ENCODE results near the gene PRKD2.

The PRKD2 gene

DNA sequence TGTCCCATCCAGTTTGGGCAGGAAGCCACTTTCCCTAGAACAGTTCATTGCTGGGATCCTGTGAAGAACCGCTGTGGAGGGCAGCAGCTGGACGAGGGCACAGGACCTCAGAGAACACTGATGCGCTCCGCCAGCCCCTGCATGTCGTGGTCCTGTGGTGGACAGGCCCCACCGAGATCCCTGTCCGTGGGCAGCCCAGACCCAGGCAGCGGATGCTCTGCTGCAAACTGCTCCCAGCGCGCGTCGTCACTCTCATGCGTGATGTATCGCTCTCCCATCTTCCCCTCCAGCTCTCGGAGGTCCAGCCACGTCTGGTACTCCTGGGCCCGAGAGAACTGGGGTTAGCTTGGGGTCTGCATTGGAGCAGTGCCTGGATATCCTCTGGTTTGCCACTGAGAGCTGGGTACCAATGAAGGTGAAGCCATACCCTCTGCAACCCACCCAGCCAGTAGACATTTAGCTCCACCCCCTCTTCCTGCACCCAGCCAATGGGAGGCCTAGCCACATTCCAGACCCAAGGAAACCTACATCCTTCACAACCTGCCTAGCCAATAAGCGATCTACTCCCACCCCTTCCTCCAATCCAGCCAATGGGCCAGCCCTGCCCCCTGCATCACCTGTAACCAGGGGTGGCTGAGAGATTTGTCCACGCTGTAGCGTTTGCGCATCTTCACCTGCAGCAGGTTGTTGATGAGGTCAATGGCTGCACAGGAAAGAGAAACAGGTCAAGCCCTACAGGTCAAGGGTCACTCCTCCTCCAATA, 42.3 kb downstream of the PRKD2 start:
- FAIRE-seq (no peak), DNase-seq (ENCODE audit: insufficient read length, low spot score) (no peak)
- TF ChIP-seq POU2F2 (IDR thresholded peaks at IDR 0.05; ENCODE audit: low read depth, low read length) (no peak), SPI1 (IDR thresholded peaks at IDR 0.05; ENCODE audit: low read depth, low read length) (no peak), POLR2A (IDR thresholded peaks at IDR 0.05; ENCODE audit: low read depth, low read length) (no peak), TAF1 (IDR thresholded peaks at IDR 0.05; ENCODE audit: low read depth, low read length) (no peak), PAX5 (IDR thresholded peaks at IDR 0.05; ENCODE audit: insufficient read depth, low read length, severe bottlenecking) (no peak), POLR2AphosphoS5 (IDR thresholded peaks at IDR 0.05; ENCODE audit: low read depth, low read length) (no peak)

DNA sequence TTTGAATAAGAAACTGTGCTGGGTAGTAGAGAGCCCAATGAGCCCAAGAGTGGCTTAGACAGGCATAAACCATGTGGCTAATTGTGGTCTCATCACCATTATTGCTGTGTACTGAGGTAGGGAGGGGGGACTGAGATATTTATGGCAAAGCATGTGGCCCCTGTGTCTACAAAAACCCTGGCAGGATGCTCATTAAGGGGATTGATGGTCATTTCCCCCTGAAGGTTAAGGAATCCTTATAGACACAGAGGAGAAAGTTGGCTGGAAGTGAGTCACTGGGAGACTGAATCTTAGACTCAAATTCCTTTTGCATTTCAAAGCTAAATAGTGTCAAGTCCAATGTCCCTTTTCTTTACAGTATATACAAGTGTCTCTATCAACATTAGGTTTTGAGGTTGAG, 46.1 kb downstream of the PRKD2 start:
- TF ChIP-seq POLR2A (IDR thresholded peaks at IDR 0.05; ENCODE audit: low read depth, low read length) (no peak), POLR2AphosphoS5 (IDR thresholded peaks at IDR 0.05; ENCODE audit: low read depth, low read length) (no peak), PAX5 (IDR thresholded peaks at IDR 0.05; ENCODE audit: insufficient read depth, low read length, severe bottlenecking) (no peak), TAF1 (IDR thresholded peaks at IDR 0.05; ENCODE audit: low read depth, low read length) (no peak), SPI1 (IDR thresholded peaks at IDR 0.05; ENCODE audit: low read depth, low read length) (no peak), POU2F2 (IDR thresholded peaks at IDR 0.05; ENCODE audit: low read depth, low read length) (no peak)
- no peak for DNase-seq (ENCODE audit: insufficient read length, low spot score)
- no peak for FAIRE-seq

DNA sequence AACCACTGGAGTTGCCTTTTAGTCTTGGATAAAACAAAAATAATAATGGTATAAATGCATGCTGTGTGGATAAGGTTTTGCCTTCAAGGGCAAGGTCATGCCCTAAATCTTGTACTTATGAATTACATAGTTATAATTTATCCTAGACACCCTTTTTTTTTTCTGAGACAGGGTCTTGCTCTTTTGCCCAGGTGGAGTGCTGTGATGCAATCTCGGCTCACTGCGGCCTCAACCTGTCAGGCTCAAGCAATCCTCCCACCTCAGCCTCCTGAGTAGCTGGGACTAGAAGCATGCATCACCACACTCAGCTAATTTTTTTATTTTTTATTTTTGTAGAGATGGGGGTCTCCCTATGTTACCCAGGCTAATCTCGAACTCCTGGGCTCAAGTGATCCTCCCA, 48.3 kb downstream of the PRKD2 start:
- TF ChIP-seq POU2F2 (IDR thresholded peaks at IDR 0.05; ENCODE audit: low read depth, low read length), result no peak
- TF ChIP-seq SPI1 (IDR thresholded peaks at IDR 0.05; ENCODE audit: low read depth, low read length), result no peak
- no peak for TF ChIP-seq POLR2A (IDR thresholded peaks at IDR 0.05; ENCODE audit: low read depth, low read length)
- no peak for TF ChIP-seq TAF1 (IDR thresholded peaks at IDR 0.05; ENCODE audit: low read depth, low read length)
- TF ChIP-seq PAX5 (IDR thresholded peaks at IDR 0.05; ENCODE audit: insufficient read depth, low read length, severe bottlenecking), result no peak
- no peak for TF ChIP-seq POLR2AphosphoS5 (IDR thresholded peaks at IDR 0.05; ENCODE audit: low read depth, low read length)
- no peak for DNase-seq (ENCODE audit: insufficient read length, low spot score)
- no peak for FAIRE-seq

DNA sequence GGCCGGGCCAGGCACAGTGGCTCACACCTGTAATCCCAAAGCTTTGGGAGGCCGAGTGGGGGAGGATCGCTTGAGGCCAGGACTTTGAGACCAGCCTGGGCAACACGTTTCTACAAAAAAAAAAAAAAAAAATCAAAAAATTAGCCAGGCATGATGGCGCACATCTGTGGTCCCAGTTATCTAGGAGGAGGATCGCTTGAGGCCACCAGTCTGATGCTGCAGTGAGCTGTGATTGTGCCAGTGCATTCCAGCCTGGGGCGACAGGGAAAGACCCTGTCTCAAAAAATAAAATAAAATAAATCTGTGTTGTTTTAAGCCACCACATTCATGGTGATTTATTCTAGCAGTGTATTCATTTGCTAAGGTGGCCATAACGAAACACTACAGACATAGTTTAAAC, 51.8 kb downstream of the PRKD2 start:
- DNase-seq (ENCODE audit: insufficient read length, low spot score), result no peak
- no peak for FAIRE-seq
- no peak for TF ChIP-seq PAX5 (IDR thresholded peaks at IDR 0.05; ENCODE audit: insufficient read depth, low read length, severe bottlenecking)
- no peak for TF ChIP-seq TAF1 (IDR thresholded peaks at IDR 0.05; ENCODE audit: low read depth, low read length)
- no peak for TF ChIP-seq POLR2A (IDR thresholded peaks at IDR 0.05; ENCODE audit: low read depth, low read length)
- no peak for TF ChIP-seq POU2F2 (IDR thresholded peaks at IDR 0.05; ENCODE audit: low read depth, low read length)
- no peak for TF ChIP-seq POLR2AphosphoS5 (IDR thresholded peaks at IDR 0.05; ENCODE audit: low read depth, low read length)
- TF ChIP-seq SPI1 (IDR thresholded peaks at IDR 0.05; ENCODE audit: low read depth, low read length), result no peak

DNA sequence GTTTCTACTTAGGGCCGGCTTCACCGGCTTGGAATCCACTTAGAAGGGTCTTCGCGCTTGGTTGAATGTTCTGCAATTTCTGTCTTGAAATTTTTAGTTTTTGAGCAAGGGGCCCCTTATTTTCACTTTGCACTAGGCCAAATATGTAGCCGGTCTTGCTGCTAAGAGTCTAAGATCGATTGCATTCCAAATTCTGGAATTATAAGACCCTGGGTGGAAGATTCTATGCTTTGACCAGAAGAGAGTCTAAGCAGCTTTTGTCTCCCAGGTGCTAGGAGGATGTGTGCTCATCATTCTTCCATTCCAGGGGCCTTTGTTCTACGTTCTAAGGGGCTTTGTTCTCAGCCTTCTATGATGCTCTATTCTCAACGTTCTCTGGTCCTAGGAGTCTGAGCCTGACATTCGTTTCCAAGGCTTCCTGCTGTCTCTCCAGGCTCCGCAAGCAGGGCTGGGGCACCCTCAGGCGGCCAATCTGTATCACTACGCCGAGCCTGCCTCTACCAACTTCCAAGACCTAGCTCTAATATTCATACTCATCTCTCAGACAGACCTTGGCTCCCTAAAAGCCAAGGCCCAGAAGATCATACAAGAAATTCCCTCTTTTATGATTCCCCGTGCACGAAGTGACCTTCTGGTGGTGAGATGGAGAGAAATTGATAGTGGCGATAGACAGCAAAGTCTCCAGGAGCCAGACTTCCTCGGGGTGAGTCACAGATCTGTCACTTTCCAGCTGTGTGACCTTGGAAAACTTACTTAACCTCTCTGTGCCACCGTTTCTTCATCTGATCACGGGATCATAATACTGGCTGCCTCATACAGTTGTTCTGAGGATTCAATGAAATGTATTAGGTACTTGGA, 55.0 kb downstream of the PRKD2 start:
- FAIRE-seq, result peak; percentile 83
- DNase-seq (ENCODE audit: insufficient read length, low spot score), result no peak
- TF ChIP-seq TAF1 (IDR thresholded peaks at IDR 0.05; ENCODE audit: low read depth, low read length), result no peak
- TF ChIP-seq POU2F2 (IDR thresholded peaks at IDR 0.05; ENCODE audit: low read depth, low read length), result no peak

DNA sequence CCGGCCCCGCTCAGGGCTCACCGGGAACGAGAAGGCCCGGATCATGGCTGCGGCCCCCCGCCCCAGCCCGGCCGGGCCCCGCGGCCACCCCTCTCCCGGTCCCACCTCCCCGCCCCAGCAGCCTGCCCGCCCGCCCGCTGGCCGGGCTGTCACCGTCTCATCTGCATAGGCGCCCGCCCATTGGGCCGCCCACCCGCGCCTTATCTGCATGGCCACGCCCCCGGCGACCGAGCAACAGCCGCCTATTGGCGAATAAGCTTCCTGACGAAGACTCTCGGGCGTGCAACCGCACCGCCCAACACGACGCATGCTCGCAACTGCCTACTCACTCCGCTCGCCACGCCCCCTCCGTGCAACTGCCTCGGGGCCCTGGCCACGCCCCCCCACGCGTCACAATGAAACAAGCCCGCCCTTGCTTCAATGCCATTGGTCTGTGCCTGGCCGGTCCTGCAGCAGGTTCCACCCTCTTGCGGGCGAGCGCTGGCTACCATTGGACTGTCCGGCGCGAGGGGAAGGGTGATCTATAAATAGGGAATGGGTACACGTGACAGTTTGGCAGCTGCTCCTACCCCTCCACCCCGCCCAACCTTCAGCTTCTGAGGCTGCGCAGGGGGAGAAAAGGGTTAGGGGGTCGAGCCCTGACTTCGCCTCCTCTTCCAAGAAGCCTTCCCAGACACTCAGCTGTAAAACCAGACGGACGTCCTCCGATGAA, 55.7 kb downstream of the PRKD2 start, which contains the start of gene DACT3:
Gene DACT3, minus strand, starts transcription at position 163 of the 712 bp plus-strand sequence. Its CDS starts 118 bp downstream, at position 45.
- peak; percentile 100 for FAIRE-seq
- TF ChIP-seq POLR2AphosphoS5 (IDR thresholded peaks at IDR 0.05; ENCODE audit: low read depth, low read length), result no peak
- TF ChIP-seq POLR2A (IDR thresholded peaks at IDR 0.05; ENCODE audit: low read depth, low read length), result no peak
- no peak for TF ChIP-seq POU2F2 (IDR thresholded peaks at IDR 0.05; ENCODE audit: low read depth, low read length)
- TF ChIP-seq SPI1 (IDR thresholded peaks at IDR 0.05; ENCODE audit: low read depth, low read length), result no peak
- TF ChIP-seq PAX5 (IDR thresholded peaks at IDR 0.05; ENCODE audit: insufficient read depth, low read length, severe bottlenecking), result no peak
- no peak for TF ChIP-seq TAF1 (IDR thresholded peaks at IDR 0.05; ENCODE audit: low read depth, low read length)
- peak; percentile 95 for DNase-seq (ENCODE audit: insufficient read length, low spot score)

DNA sequence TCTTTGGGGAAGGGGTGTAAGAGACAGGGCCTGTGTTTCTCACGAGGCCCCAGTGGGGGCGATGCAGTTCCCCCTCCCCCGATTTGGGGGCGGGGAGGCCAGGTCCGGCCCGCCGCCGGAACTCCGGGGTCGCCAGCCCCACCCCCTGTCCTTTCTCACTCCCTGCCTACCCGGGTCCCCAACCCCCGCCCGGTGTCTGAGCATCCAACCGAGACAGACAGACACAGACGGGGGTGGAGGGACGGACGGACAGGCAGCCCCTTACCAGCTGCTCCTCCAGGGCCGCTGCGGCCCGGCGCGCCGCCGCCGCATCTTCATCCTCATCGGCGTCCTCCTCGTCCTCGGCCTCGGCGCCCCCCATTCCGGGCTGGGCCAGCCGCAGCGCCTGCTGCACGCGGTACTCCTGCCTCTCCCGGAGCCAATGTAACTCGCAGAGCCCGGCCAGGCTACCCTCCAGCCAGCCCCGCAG, 56.3 kb downstream of the PRKD2 start:
- no peak for DNase-seq (ENCODE audit: insufficient read length, low spot score)
- peak; percentile 28 for FAIRE-seq
- TF ChIP-seq PAX5 (IDR thresholded peaks at IDR 0.05; ENCODE audit: insufficient read depth, low read length, severe bottlenecking) (no peak), POLR2A (IDR thresholded peaks at IDR 0.05; ENCODE audit: low read depth, low read length) (no peak), POU2F2 (IDR thresholded peaks at IDR 0.05; ENCODE audit: low read depth, low read length) (no peak), POLR2AphosphoS5 (IDR thresholded peaks at IDR 0.05; ENCODE audit: low read depth, low read length) (no peak), SPI1 (IDR thresholded peaks at IDR 0.05; ENCODE audit: low read depth, low read length) (no peak), TAF1 (IDR thresholded peaks at IDR 0.05; ENCODE audit: low read depth, low read length) (no peak)

DNA sequence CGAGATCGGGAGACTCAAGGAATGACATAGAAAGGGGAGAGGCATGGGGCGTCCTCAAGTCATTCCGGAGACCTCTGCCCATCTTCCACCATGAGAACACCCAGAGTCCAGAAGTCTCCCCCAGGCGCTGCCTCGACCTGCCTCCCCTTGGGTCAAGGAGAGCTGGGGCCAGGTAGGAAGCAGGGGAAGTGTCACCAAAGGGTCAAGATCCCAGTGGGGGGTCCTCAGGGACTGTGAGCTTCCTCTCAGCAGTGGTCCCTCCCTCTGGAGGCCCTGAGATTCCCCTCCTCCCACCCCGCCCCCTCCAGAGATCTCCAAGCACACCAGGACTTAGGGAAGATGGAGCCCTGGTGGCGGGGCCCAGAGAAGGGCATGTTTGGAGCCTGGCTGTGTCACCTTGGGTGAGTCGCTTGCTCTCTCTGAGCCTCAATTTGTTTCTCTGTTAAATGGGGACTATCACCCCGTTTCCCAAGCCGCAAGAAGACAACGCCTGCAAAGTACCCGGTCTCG, 56.9 kb downstream of the PRKD2 start:
- TF ChIP-seq SPI1 (IDR thresholded peaks at IDR 0.05; ENCODE audit: low read depth, low read length), result no peak
- FAIRE-seq (no peak), DNase-seq (ENCODE audit: insufficient read length, low spot score) (no peak)

Data from GM12891 (cell line).